ENCODE results near the gene UGT2B10. TPM values are rescaled to one million over a fixed set of nuclear protein-coding genes. Genes with fewer than 3 reads are reported as not detected.

Gene UGT2B10
- not detected in 2 replicates for total RNA-seq

DNA sequence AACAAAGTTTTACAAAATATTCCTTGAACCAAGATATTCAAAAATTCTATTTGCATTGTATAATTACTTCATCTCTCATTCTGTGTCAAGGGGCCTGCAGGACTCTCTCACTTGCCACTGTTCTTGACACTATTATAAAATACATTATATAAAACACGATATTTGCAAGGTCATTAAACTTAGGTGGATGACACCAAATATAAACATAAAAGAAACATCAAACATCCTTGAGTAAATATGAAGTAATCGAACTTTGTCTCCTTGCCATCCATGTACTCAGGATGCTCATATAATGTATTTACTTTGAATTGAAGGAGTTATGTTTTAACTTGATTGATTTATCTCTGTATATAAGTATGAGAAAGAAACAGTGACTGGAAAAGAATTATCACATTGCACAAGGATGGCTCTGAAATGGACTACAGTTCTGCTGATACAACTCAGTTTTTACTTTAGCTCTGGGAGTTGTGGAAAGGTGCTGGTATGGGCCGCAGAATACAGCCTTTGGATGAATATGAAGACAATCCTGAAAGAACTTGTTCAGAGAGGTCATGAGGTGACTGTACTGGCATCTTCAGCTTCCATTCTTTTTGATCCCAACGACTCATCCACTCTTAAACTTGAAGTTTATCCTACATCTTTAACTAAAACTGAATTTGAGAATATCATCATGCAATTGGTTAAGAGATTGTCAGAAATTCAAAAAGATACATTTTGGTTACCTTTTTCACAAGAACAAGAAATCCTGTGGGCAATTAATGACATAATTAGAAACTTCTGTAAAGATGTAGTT, at the start of gene UGT2B10:
UGT2B10 (plus strand) TSS at position 378 of the 793 bp plus-strand sequence; CDS start at position 404, 26 bp downstream.

Other genes starting within 250 kb of the UGT2B10 start
- gene UGT2B17, start 239.7 kb upstream of the UGT2B10 start, total RNA-seq = not detected in 2 replicates
- not detected in 2 replicates for gene UGT2B15, start 145.3 kb upstream of the UGT2B10 start, total RNA-seq
- not detected in 2 replicates for gene UGT2A3, start 135.8 kb downstream of the UGT2B10 start, total RNA-seq

Data from epithelial cell of alveolus of lung (primary cell).